GM12878 (cell line): ENCODE data around the gene KCTD19. TPM values are rescaled to one million over a fixed set of nuclear protein-coding genes. Genes with fewer than 3 reads are reported as not detected.

ENCODE experiments used
- ATAC-seq: fragments of 200-7000 bp; cut with Tn5 transposase; 3 replicates; pipeline ENCODE4 v1.9.1; 2020; ENCODE audit warnings: mild to moderate bottlenecking, moderate library complexity
- BruUV-seq: library from RNA; stranded (reverse); fragments of 400-500 nt; replicated peaks from 2 replicates; lab custom pipeline; 2021; lab: Mats Ljungman, UMichigan
- CTCF ChIA-PET: fragments of 300-600 bp; sonication (Branson Sonifier 250); formaldehyde crosslinking; extraction: SDS; loops from one replicate; lab custom pipeline; 2021; ENCODE audit warnings: inconsistent platforms; lab: Yijun Ruan, JAX
- POLR2A ChIA-PET: fragments of 350-600 bp; formaldehyde crosslinking; extraction: SDS; loops from one replicate; lab custom pipeline; 2021; ENCODE audit warnings: inconsistent platforms; lab: Charles Lee
- RAD21 ChIA-PET: fragments of 300-600 bp; sonication (Branson Sonifier 250); formaldehyde crosslinking; loops from one replicate; lab custom pipeline; 2023; ENCODE audit warnings: antibody characterized with exemption; ENCODE audit not compliant: unreplicated experiment; lab: Charles Lee
- SMC1A ChIA-PET: fragments of 300-600 bp; sonication (Branson Sonifier 250); formaldehyde crosslinking; loops from one replicate; lab custom pipeline; 2023; ENCODE audit not compliant: unreplicated experiment, uncharacterized antibody; lab: Charles Lee
- DNase-seq: peaks from one replicate; pipeline ENCODE4 v3.0.0-alpha.2; 2011; ENCODE audit warnings: low read depth, low spot score
- FAIRE-seq: peaks from 3 replicates; lab custom pipeline; 2011; peaks lifted over from hg19 to GRCh38; lab: Jason Lieb, UNC
- H2AFZ ChIP-seq: 2 replicates; pipeline ENCODE4 v1.6.0; 2011; ENCODE audit warnings: low read depth, low read length, control low read depth; ENCODE audit not compliant: control insufficient read depth
- H3K27ac ChIP-seq: 2 replicates; pipeline ENCODE4 v1.5.1; 2011; ENCODE audit warnings: control low read depth; ENCODE audit not compliant: control insufficient read depth, insufficient read depth
- H3K27me3 ChIP-seq, 2 experiments: replicated peaks in 1 of 2; 2 replicates each; pipeline versions ENCODE4 v1.6.0 to v1.6.1; 2011; ENCODE audit warnings: low read length in 1 of 2; ENCODE audit not compliant: control insufficient read depth in 2 of 2, insufficient read depth in 2 of 2
- H3K36me3 ChIP-seq, 2 experiments: 2 replicates each; pipeline ENCODE4 v1.5.1; 2011; ENCODE audit warnings: low read length in 1 of 2; ENCODE audit not compliant: control insufficient read depth in 2 of 2, insufficient read depth in 2 of 2
- H3K4me1 ChIP-seq: 2 replicates; pipeline ENCODE4 v1.6.1; 2011; ENCODE audit warnings: mild to moderate bottlenecking, low read length, moderate library complexity, mixed read lengths; ENCODE audit not compliant: control insufficient read depth, insufficient read depth
- H3K4me2 ChIP-seq: 2 replicates; pipeline ENCODE4 v1.6.0; 2011; ENCODE audit warnings: control low read depth; ENCODE audit not compliant: control insufficient read depth, insufficient read depth
- H3K4me3 ChIP-seq: fragments of 200-600 bp; sonication (generic); 2 replicates; pipeline ENCODE4 v1.5.1; 2016
- H3K79me2 ChIP-seq: 2 replicates; pipeline ENCODE4 v1.6.0; 2011; ENCODE audit warnings: low read length; ENCODE audit not compliant: control insufficient read depth, insufficient read depth
- H3K9ac ChIP-seq: 2 replicates; pipeline ENCODE4 v1.8.0; 2011; ENCODE audit warnings: low read length, control low read depth, mixed read lengths; ENCODE audit not compliant: control insufficient read depth, insufficient read depth
- H3K9me3 ChIP-seq: replicated peaks from 3 replicates; pipeline ENCODE4 v1.5.1; 2011; ENCODE audit warnings: mild to moderate bottlenecking, low read length; ENCODE audit not compliant: control insufficient read depth, insufficient read depth
- H4K20me1 ChIP-seq: 2 replicates; pipeline ENCODE4 v1.6.0; 2011; ENCODE audit not compliant: control insufficient read depth, insufficient read depth
- BACH1 ChIP-seq: fragments of 450-650 bp; IDR thresholded peaks from 2 replicates; pipeline ENCODE4 v1.6.1; 2017; ENCODE audit warnings: mild to moderate bottlenecking, borderline replicate concordance
- CHD4 ChIP-seq: fragments of 200-600 bp; sonication (generic); IDR thresholded peaks from 2 replicates; pipeline ENCODE4 v1.6.1; 2016; ENCODE audit warnings: mild to moderate bottlenecking
- HDGF ChIP-seq: fragments of 450-650 bp; IDR thresholded peaks from 2 replicates; pipeline ENCODE4 v1.6.1; 2016; ENCODE audit warnings: antibody characterized with exemption
- KLF5 ChIP-seq: fragments of 450-650 bp; IDR thresholded peaks from 2 replicates; pipeline ENCODE4 v1.6.1; 2014; ENCODE audit warnings: mild to moderate bottlenecking; ENCODE audit not compliant: partially characterized antibody
- NFYB ChIP-seq: IDR thresholded peaks from 2 replicates; pipeline ENCODE4 v1.6.1; 2011; ENCODE audit warnings: low read depth, mild to moderate bottlenecking, low read length, improper control_type of control experiment, moderate library complexity; ENCODE audit not compliant: insufficient read depth
- RUNX3 ChIP-seq: IDR thresholded peaks from 2 replicates; pipeline ENCODE4 v1.6.1; 2012; ENCODE audit warnings: low read length, inconsistent platforms
- SIX5 ChIP-seq: IDR thresholded peaks from 2 replicates; pipeline ENCODE4 v1.6.1; 2011; ENCODE audit warnings: mild to moderate bottlenecking, low read depth, low read length, moderate library complexity; ENCODE audit not compliant: severe bottlenecking
- SMC3 ChIP-seq: IDR thresholded peaks from 2 replicates; pipeline ENCODE4 v1.6.1; 2011; ENCODE audit warnings: low read length, improper control_type of control experiment, borderline replicate concordance
- SP1 ChIP-seq: IDR thresholded peaks from one replicate; pipeline ENCODE4 v1.6.1; 2011; ENCODE audit warnings: low read depth, low read length
- TCF7 ChIP-seq: IDR thresholded peaks from 2 replicates; pipeline ENCODE4 v1.6.1; 2014; ENCODE audit warnings: antibody characterized with exemption, borderline replicate concordance
- YBX1 ChIP-seq: fragments of 450-650 bp; IDR thresholded peaks from 2 replicates; pipeline ENCODE4 v1.6.1; 2016; ENCODE audit warnings: antibody characterized with exemption
- in situ Hi-C: fragments of 300-500 bp; cut with MboI; formaldehyde crosslinking; loops from 9 replicates; pipeline ENCODE4 v1.14.3; 2018; ENCODE audit warnings: mixed read lengths
- intact Hi-C: fragments of 100-400 bp; cut with micrococcal nuclease; formaldehyde crosslinking; loops from one replicate; pipeline ENCODE4 v1.14.2; 2022; ENCODE audit not compliant: unreplicated experiment
- polyA plus RNA-seq, 11 experiments: library from polyadenylated mRNA; depleted of rRNA in 4 of 11; unstranded in 6 of 11; stranded (reverse) in 5 of 11; fragments of >200 nt; fragmentation: Nextera tagmentation in 4 of 11; fragmentation: Illumina TruSeq in 1 of 11; extraction: Ambion mirVana in 4 of 11; extraction: Trizol in 1 of 11; gene quantifications; 1 replicate in 1 of 11; 2 replicates in 10 of 11; pipeline versions ENCODE4 v1.2.1 to v1.2.3, GENCODE V29; 2011 to 2016; ENCODE audit warnings: inconsistent platforms in 2 of 11, missing spikeins in 2 of 11, low read depth in 1 of 11
- total RNA-seq, 4 experiments: library from RNA; depleted of rRNA in 3 of 4; stranded (reverse); fragments of >200 nt in 3 of 4; fragmentation: Illumina TruSeq in 1 of 4; extraction: Trizol in 1 of 4; gene quantifications; 2 replicates each; pipeline versions ENCODE4 v1.2.1 to v1.2.3, GENCODE V29; 2013 to 2021
- TF ChIP-seq, protein P1 (sequence below): fragments of 450-650 bp; IDR thresholded peaks from 2 replicates; pipeline ENCODE4 v1.6.1; 2016; ENCODE audit warnings: mild to moderate bottlenecking
- TF ChIP-seq, protein P2 (sequence below): IDR thresholded peaks from 2 replicates; pipeline ENCODE4 v1.6.1; 2011; ENCODE audit warnings: low read depth, low read length, improper control_type of control experiment, borderline replicate concordance
- TF ChIP-seq, protein P3 (sequence below): IDR thresholded peaks from 2 replicates; pipeline ENCODE4 v1.6.1; 2011; ENCODE audit warnings: mild to moderate bottlenecking, low read depth, low read length, moderate library complexity; ENCODE audit not compliant: insufficient replicate concordance
- TF ChIP-seq, protein P4 (sequence below): IDR thresholded peaks from 2 replicates; pipeline ENCODE4 v1.6.1; 2011; ENCODE audit warnings: borderline replicate concordance, low read depth, mild to moderate bottlenecking, moderate library complexity, low read length; ENCODE audit not compliant: insufficient read depth, poor library complexity, severe bottlenecking
- TF ChIP-seq, protein P5 (sequence below): fragments of 450-650 bp; IDR thresholded peaks from 2 replicates; pipeline ENCODE4 v1.6.1; 2017; ENCODE audit warnings: low read depth, mild to moderate bottlenecking, moderate library complexity
- TF ChIP-seq, protein P6 (sequence below): fragments of 450-650 bp; IDR thresholded peaks from 2 replicates; pipeline ENCODE4 v1.6.1; 2017; ENCODE audit warnings: mild to moderate bottlenecking

KCTD19 gene
- total and polyA plus RNA-seq, 10 of the 15 experiments (the other 5 are each of a cell fraction or from before 2014, with no cell fraction given): 1.6 to 8.9 (median 3.9) TPM

DNA sequence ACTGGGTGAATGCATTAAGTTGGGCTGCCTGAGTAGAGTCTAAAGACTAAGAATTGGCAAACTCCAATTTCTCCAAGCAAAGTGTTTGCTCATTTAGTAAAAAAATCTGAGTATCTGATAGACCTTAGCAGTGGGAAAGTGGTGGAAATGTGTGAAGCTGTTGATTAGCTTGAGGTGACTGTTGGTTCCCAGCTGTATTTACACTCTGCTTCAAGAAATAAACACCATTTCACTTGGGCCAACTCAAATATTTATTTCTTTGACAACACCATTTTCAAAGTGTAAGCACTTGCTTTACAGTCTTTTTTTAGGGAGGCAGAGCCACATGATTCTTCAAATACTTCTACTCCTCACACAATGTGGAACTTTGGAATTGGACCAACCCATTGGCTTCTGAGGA lies 8.7 kb downstream of the KCTD19 start:
- ChIA-PET RAD21 (interaction anchor here (0.8 kb wide), 1 partner anchor 9 kb away, joined by 4 read pairs; no protein-coding TSS in a partner anchor), POLR2A (no interaction called here), SMC1A (interaction anchor here (0.9 to 1.1 kb wide), 2 partner anchors 10 to 48 kb away, joined by 3 read pairs; no protein-coding TSS in a partner anchor), CTCF (interaction anchor here (0.9 kb wide), 1 partner anchor 21 kb away, joined by 3 read pairs; no protein-coding TSS in a partner anchor)
- Histone ChIP-seq H3K36me3 (no peaks in the 10 kb centered on the region), H3K4me1 (no peaks in the 10 kb centered on the region), H3K9ac (no peak overlapping the region), H3K4me2 (no peak overlapping the region), H3K27ac (no peak overlapping the region), H3K27me3 (no peaks in the 10 kb centered on the region), H2AFZ (no peak overlapping the region), H3K9me3 (no peaks in the 10 kb centered on the region), H3K4me3 (no peak overlapping the region), H4K20me1 (no peaks in the 10 kb centered on the region)
- ATAC-seq (no peak), FAIRE-seq (no peak)
- intact Hi-C loops: no loop called here
- BruUV-seq: no TSS peak
- TF ChIP-seq, protein P1, sequence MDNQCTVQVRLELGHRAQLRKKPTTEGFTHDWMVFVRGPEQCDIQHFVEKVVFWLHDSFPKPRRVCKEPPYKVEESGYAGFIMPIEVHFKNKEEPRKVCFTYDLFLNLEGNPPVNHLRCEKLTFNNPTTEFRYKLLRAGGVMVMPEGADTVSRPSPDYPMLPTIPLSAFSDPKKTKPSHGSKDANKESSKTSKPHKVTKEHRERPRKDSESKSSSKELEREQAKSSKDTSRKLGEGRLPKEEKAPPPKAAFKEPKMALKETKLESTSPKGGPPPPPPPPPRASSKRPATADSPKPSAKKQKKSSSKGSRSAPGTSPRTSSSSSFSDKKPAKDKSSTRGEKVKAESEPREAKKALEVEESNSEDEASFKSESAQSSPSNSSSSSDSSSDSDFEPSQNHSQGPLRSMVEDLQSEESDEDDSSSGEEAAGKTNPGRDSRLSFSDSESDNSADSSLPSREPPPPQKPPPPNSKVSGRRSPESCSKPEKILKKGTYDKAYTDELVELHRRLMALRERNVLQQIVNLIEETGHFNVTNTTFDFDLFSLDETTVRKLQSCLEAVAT: no peak
- TF ChIP-seq TCF7: no peak
- TF ChIP-seq, protein P2, sequence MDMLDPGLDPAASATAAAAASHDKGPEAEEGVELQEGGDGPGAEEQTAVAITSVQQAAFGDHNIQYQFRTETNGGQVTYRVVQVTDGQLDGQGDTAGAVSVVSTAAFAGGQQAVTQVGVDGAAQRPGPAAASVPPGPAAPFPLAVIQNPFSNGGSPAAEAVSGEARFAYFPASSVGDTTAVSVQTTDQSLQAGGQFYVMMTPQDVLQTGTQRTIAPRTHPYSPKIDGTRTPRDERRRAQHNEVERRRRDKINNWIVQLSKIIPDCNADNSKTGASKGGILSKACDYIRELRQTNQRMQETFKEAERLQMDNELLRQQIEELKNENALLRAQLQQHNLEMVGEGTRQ: no peak
- TF ChIP-seq RUNX3: no peak
- no peak for TF ChIP-seq BACH1
- TF ChIP-seq, protein P3, sequence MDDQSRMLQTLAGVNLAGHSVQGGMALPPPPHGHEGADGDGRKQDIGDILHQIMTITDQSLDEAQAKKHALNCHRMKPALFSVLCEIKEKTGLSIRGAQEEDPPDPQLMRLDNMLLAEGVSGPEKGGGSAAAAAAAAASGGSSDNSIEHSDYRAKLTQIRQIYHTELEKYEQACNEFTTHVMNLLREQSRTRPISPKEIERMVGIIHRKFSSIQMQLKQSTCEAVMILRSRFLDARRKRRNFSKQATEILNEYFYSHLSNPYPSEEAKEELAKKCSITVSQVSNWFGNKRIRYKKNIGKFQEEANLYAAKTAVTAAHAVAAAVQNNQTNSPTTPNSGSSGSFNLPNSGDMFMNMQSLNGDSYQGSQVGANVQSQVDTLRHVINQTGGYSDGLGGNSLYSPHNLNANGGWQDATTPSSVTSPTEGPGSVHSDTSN: no peak
- TF ChIP-seq CHD4: no peak
- TF ChIP-seq HDGF: no peak
- TF ChIP-seq SIX5: no peak
- TF ChIP-seq NFYB: no peak
- TF ChIP-seq, protein P4, sequence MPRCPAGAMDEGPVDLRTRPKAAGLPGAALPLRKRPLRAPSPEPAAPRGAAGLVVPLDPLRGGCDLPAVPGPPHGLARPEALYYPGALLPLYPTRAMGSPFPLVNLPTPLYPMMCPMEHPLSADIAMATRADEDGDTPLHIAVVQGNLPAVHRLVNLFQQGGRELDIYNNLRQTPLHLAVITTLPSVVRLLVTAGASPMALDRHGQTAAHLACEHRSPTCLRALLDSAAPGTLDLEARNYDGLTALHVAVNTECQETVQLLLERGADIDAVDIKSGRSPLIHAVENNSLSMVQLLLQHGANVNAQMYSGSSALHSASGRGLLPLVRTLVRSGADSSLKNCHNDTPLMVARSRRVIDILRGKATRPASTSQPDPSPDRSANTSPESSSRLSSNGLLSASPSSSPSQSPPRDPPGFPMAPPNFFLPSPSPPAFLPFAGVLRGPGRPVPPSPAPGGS: no peak
- no peak for TF ChIP-seq SMC3
- TF ChIP-seq SP1: no peak
- TF ChIP-seq KLF5: no peak
- TF ChIP-seq, protein P5, sequence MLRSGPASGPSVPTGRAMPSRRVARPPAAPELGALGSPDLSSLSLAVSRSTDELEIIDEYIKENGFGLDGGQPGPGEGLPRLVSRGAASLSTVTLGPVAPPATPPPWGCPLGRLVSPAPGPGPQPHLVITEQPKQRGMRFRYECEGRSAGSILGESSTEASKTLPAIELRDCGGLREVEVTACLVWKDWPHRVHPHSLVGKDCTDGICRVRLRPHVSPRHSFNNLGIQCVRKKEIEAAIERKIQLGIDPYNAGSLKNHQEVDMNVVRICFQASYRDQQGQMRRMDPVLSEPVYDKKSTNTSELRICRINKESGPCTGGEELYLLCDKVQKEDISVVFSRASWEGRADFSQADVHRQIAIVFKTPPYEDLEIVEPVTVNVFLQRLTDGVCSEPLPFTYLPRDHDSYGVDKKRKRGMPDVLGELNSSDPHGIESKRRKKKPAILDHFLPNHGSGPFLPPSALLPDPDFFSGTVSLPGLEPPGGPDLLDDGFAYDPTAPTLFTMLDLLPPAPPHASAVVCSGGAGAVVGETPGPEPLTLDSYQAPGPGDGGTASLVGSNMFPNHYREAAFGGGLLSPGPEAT: no peak
- no peak for TF ChIP-seq YBX1
- TF ChIP-seq, protein P6, sequence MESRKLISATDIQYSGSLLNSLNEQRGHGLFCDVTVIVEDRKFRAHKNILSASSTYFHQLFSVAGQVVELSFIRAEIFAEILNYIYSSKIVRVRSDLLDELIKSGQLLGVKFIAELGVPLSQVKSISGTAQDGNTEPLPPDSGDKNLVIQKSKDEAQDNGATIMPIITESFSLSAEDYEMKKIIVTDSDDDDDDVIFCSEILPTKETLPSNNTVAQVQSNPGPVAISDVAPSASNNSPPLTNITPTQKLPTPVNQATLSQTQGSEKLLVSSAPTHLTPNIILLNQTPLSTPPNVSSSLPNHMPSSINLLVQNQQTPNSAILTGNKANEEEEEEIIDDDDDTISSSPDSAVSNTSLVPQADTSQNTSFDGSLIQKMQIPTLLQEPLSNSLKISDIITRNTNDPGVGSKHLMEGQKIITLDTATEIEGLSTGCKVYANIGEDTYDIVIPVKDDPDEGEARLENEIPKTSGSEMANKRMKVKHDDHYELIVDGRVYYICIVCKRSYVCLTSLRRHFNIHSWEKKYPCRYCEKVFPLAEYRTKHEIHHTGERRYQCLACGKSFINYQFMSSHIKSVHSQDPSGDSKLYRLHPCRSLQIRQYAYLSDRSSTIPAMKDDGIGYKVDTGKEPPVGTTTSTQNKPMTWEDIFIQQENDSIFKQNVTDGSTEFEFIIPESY: no peak
- TF ChIP-seq, all 136 proteins: peak for 0
- H3K79me2 ChIP-seq: no peaks in the 10 kb centered on the region
- no peak for DNase-seq
- in situ Hi-C loops: no loop called here
